Effector CD8-positive, alpha-beta T cell (primary cell): Measurements from ENCODE around the gene MTRF1L.
"Not testable (repeated sequence)": the region's sequence is repeated elsewhere in the genome, so short reads cannot be mapped to it uniquely, and the experiment has no call there.

Source experiments
- DNase-seq: peaks from one replicate; lab custom pipeline; 2025; lab: John Stamatoyannopoulos, UW

MTRF1L gene

GRCh38 chr6:152969688-152970418 lies 32.7 kb downstream of the MTRF1L start:
- no peak for DNase-seq

GRCh38 chr6:152966168-152966894 lies 36.2 kb downstream of the MTRF1L start:
- DNase-seq: not testable (repeated sequence)

GRCh38 chr6:152959333-152959732 lies 43.2 kb downstream of the MTRF1L start:
- no peak for DNase-seq

GRCh38 chr6:152957796-152958195 lies 44.7 kb downstream of the MTRF1L start:
- DNase-seq: no peak

GRCh38 chr6:152954443-152954842 lies 48.1 kb downstream of the MTRF1L start:
- no peak for DNase-seq

- DNase-seq: no peak
These were observed 49.5 kb downstream of the MTRF1L start for GRCh38 chr6:152952866-152953509.

- DNase-seq: no peak
These were observed 50.5 kb downstream of the MTRF1L start for GRCh38 chr6:152952045-152952444.

- no peak for DNase-seq
These were observed 52.3 kb downstream of the MTRF1L start for GRCh38 chr6:152950240-152950639.

- DNase-seq: no peak
These were observed 54.2 kb downstream of the MTRF1L start for GRCh38 chr6:152948150-152948768.

- no peak for DNase-seq
These were observed 55.5 kb downstream of the MTRF1L start for GRCh38 chr6:152946995-152947394.

- DNase-seq: no peak
These were observed 56.0 kb downstream of the MTRF1L start for GRCh38 chr6:152946484-152946883.

- no peak for DNase-seq
These were observed 59.1 kb downstream of the MTRF1L start for GRCh38 chr6:152943260-152943897.

- DNase-seq: no peak
These were observed 60.1 kb downstream of the MTRF1L start for GRCh38 chr6:152942319-152942869.

- no peak for DNase-seq
These were observed 60.8 kb downstream of the MTRF1L start for GRCh38 chr6:152941746-152942145.
